ENCODE results near the gene RBBP8NL.

Gene RBBP8NL

DNA sequence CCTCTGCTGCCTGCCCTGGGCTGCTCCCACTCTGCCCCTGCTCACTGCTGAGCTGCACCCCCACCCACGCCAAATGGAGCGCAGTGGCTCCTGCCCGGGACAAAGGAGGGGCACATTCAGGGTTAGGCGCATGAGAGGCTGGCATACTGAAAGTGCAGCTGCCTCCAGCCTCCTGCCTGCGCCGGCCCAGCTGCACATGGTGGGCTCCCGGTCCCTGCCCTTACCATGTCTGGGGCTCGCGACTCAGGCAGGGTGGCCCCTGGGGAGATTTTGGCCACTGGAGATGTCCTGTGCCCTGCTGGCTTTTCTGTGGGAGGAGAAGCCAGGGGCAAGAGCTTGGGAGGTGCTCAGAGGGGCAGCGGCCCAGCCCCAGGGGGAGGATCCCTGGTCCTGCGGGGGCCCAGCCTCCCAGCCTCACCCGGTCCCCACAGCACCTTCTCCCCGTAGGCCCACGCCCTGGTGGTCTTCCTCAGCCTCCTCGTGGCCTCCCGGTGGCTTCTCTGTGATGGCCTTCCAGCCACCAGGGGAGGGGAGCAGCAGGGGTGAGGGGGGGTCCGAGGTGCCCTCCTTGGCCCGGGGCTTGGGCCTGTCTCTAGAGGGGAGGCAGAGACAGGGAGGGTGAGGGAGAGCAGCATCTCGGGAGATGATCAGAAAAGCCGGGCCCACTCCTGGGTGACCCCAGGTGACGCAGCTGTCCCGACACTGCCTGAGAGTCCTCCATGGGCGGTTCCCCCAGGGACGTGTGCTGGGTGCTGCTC lies 11.8 kb downstream of the RBBP8NL start:
- H3K4me1 Mint-ChIP-seq (ENCODE audit: low read depth): peaks cover 2% of the 10 kb centered on the region
- no peaks in the 10 kb centered on the region for H3K9me3 Mint-ChIP-seq
- no peak overlapping the region for H3K4me3 Mint-ChIP-seq
- no peaks in the 10 kb centered on the region for H3K36me3 Mint-ChIP-seq (ENCODE audit: low read depth)
- intact Hi-C loops (cut with micrococcal nuclease): no loop called here
- H3K27me3 Mint-ChIP-seq: peaks cover 4% of the 10 kb centered on the region
- H3K27ac Mint-ChIP-seq: no peak overlapping the region

DNA sequence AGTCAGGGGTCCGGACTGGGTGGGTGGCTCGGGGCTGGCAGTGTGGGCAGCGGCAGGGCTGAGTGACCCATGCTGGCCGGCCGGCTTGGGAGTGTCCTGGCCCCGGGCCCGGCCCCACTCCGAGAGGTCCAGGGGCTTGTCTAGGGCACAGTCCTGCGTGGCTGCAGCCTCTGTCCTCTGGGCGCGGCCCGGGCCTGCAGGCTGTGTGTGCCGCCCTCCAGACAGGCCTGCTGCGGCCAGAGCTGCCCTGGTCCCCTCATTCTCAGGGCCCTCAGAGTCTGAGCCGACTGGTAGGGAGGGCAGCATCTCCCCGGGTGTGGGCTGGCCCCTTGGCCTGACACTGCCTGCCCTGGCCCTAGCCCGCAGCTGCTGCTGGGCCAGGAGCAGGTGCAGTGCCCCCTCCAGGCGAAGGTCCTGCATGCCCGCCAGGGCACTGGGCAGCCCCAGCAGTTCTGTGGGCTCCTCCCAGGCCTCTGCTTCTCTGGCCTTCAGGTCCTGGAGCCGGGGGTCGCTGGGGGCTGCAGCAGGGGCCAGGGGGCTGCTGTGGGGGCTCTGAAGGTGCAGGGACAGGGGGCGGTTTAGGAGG lies 13.3 kb downstream of the RBBP8NL start:
- Mint-ChIP-seq H3K36me3 (ENCODE audit: low read depth) (no peaks in the 10 kb centered on the region), H3K27ac (no peak overlapping the region), H3K9me3 (no peaks in the 10 kb centered on the region), H3K4me1 (ENCODE audit: low read depth) (peaks cover 15% of the 10 kb centered on the region), H3K27me3 (peaks cover 14% of the 10 kb centered on the region), H3K4me3 (no peak overlapping the region)
- intact Hi-C loops (cut with micrococcal nuclease): no loop called here

DNA sequence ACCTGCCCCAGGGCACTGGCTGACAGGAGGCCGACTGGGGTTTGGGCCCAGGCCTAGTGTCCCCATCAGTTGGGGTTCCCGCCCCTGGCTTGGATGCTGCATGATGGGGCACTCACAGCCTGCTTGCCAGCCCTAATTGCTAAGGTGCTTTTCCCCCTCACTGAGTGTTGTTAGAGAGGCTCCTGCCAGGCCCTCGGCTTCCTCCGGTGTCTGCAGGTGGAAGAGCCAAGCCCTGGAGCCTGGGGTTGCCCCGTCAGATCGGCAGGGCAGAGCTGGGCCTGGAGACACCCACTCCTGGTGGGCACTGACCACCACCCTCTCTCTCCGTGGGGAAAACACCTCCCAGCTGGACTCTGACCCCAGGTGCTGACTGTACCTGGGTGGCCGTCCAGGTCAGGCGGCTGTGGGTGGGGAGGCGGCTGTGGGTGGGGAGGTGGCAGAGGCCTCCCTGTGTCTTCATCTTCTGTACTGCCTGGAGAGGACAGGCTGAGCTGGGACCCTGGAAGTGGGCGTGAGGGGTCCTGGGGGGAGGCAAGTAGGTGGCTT lies 14.2 kb downstream of the RBBP8NL start:
- H3K9me3 Mint-ChIP-seq: no peaks in the 10 kb centered on the region
- intact Hi-C loops (cut with micrococcal nuclease): no loop called here

DNA sequence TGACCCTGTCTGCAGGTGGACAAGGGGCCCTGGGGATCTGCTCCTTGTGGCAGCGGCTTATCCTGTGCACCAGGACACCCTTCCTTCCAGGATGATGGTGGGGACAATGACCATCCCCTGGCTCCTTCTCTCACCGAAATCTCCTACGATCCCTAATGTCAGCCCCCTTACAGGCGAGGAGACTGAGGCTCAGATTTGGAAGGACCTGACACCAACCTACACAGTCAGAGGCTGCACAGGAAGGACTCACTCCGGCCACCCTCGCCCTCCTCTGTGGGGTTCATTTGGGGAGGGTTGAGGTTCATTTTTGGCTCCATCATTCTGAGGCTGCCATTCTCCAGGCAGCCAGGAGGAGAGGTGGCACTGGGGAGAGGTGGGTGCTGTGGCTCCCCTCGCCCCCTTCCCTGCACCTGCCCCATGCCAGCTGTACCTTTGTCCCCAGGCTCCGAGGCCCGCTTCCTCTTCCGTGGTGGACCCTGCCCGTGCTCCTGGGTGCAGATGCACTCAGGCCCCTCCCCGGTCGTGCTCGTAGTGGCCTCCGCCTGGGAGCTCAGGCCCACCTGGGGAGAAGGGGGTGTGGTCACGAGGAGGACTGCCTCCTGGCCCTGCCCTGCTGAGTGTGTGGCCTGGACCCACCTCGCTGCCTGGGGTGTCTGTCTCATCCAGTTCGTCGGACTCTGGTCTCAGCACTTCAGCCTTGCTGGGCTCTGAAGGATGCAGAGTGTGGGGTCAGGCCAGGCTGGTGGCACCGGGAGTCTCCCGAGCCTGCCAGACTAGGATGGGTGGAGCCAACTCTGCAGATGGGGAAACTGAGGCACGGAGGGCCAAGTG lies 14.9 kb downstream of the RBBP8NL start:
- H3K27me3 Mint-ChIP-seq: peaks cover 18% of the 10 kb centered on the region
- no peaks in the 10 kb centered on the region for H3K9me3 Mint-ChIP-seq
- intact Hi-C loops (cut with micrococcal nuclease): no loop called here
- H3K36me3 Mint-ChIP-seq (ENCODE audit: low read depth): no peaks in the 10 kb centered on the region
- no peak overlapping the region for H3K27ac Mint-ChIP-seq
- H3K4me3 Mint-ChIP-seq: no peak overlapping the region
- H3K4me1 Mint-ChIP-seq (ENCODE audit: low read depth): peaks cover 15% of the 10 kb centered on the region

More for the DNA sequence above, 14.2 kb downstream of the RBBP8NL start:
- Mint-ChIP-seq H3K27me3 (peaks cover 18% of the 10 kb centered on the region), H3K4me1 (ENCODE audit: low read depth) (peaks cover 15% of the 10 kb centered on the region), H3K36me3 (ENCODE audit: low read depth) (no peaks in the 10 kb centered on the region), H3K27ac (no peak overlapping the region), H3K4me3 (no peak overlapping the region)

DNA sequence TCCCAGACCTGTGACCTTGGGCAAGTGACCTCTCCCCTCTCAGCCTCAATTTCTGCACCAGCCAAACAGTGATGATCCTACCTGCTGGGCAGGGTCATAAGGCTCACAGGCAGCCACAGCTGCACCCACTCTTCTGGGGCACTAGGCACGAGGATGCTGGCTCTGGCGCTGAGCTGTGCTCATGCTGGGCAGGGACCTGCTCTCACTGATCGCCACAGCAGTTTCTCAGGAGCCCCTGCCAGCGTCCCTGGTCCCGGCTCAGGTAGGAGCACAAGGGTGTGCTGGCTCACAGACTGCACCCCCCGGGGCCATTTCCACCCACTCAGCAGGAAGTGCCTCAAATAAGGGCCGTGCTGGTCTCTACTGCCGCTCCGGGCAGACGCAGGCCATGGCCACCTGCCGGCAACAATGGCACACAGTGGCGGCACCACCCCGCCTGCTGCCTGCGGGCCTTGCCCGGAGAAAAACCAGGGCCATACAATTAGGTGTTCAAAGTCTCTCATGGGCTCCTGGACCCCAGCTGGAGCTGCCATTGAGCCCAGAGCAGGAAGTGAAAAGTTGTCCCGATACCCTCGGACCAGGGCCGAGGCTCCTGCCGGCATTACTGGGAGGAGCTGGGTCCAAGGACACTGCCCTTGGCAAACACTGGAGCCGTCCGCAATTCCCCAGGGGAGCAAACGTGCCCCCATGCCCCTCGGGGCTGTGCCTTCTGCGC lies 15.7 kb downstream of the RBBP8NL start:
- intact Hi-C loops (cut with micrococcal nuclease): no loop called here
- no peaks in the 10 kb centered on the region for H3K9me3 Mint-ChIP-seq
- peaks cover 18% of the 10 kb centered on the region for H3K27me3 Mint-ChIP-seq
- H3K36me3 Mint-ChIP-seq (ENCODE audit: low read depth): no peaks in the 10 kb centered on the region
- H3K4me1 Mint-ChIP-seq (ENCODE audit: low read depth): peaks cover 15% of the 10 kb centered on the region
- no peak overlapping the region for H3K27ac Mint-ChIP-seq
- H3K4me3 Mint-ChIP-seq: no peak overlapping the region

DNA sequence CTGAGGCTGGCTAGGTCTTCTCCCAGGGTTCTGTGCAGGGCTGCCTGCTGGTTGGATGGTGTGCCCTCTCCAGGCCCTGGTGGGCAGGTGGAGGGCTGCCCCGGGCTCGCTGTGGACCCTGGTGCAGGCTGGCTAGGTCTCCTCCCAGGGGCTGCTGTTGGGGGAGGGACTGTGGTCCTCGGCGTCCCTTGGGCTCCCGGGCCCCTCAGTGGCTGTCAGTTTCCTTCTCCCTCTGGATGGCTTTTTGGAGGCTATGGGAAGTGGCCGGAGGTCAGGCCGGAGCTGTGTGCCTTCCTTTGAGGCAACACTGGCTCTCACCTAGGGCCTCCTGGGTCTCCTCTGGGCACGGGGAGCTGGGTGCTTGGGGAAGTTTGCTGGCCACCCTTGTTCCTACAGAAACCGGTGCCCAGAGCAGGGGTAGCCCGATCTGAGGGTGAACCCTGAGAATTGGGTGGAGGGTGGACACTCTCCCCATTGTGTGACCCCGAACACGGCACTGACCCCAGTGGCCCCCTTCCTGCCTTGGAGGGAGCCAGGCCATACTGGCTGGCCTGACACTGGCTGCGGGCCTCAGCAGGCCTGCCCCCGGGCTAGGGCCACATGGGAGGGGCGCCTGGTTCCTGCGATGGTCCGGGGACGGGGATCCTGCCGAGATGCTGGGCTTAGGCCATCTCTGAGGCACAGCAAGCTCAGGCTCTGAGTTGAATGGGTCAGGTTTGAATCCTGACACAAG lies 16.4 kb downstream of the RBBP8NL start:
- Mint-ChIP-seq H3K27ac (no peak overlapping the region), H3K4me3 (no peak overlapping the region), H3K9me3 (no peaks in the 10 kb centered on the region), H3K27me3 (peaks cover 18% of the 10 kb centered on the region), H3K4me1 (ENCODE audit: low read depth) (peaks cover 21% of the 10 kb centered on the region), H3K36me3 (ENCODE audit: low read depth) (no peaks in the 10 kb centered on the region)
- intact Hi-C loops (cut with micrococcal nuclease): no loop called here

DNA sequence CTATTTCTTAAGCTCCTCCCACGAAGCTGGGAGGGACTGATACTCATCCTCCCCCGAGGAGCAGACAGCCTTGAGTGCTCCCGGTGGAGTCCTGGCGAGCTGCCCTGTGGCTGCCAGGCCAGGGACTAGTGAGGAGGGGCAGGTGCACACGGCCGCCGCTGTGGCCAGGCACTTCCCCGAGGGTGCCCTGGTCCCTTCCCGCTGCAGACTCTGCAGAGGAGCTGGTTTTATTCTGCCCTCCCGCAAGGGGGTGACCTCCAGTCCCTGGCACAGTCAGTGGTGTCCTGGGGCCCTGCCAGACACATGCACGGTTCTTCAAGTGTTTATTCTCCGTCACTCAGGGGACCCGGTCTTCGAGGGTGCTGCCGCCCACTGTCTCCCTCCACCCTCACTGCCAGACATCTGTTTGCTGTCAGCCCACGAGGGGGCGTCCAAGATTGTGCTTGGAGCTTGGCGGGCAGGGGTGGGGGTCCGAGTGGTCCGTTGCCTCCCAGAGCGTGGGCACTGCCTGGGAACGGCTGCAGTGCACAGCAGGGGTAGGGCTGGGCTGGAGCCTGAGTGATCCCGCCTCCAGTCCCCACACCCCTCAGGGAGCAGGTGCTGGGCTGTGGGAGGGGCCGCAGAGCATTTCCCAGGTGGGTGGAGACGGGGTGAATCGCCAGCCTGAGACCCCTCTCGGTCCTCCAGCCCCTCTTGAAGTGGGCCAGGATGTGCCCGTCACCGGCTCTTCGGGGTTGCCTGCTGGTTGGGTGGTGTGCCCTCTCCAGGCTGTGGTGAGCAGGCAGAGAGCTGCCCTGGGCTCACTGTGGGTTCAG lies 17.2 kb downstream of the RBBP8NL start:
- Mint-ChIP-seq H3K27ac (no peak overlapping the region), H3K27me3 (peaks cover 18% of the 10 kb centered on the region), H3K9me3 (no peaks in the 10 kb centered on the region), H3K4me3 (no peak overlapping the region), H3K4me1 (ENCODE audit: low read depth) (peaks cover 29% of the 10 kb centered on the region), H3K36me3 (ENCODE audit: low read depth) (no peaks in the 10 kb centered on the region)
- intact Hi-C loops (cut with micrococcal nuclease): no loop called here

DNA sequence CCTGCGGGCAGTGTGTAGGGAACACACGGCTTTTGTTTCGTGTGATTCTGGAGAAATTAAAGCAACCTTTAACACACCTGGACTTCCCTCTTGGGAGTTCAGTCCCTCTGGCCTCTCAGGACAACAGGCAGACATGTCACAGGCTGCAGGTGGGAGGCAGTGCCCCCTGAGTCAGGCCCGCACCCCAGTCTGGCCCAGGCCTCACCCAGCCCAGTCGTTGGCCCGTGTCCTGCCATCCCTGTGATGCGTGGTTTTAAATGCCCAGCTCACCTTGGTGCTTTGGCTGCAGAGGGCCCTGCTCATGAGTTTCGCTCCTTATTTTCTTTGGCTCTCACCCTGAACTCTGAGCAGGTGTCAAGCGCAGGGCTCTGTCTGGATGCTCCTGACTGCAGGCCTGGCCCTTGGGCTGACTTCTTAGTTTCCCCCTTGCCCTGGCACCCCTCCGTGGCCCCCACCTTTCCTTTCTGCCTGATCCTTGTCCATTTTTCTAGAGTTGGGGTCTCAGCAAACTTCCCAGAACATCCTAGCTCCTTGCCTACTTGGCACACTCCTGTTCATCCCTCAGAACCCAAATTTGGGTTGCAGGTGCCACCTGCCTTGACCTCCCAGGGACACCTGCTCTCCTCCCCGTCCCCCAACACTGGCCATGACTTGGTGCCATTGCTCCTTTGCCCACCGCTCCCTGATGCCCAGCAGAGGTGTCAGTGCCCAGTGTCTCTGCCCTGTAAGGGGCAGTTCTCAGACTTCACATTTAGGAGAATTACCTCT lies 18.1 kb downstream of the RBBP8NL start:
- no peaks in the 10 kb centered on the region for H3K9me3 Mint-ChIP-seq
- no peak overlapping the region for H3K27ac Mint-ChIP-seq
- H3K4me3 Mint-ChIP-seq: no peak overlapping the region
- H3K27me3 Mint-ChIP-seq: peaks cover 18% of the 10 kb centered on the region
- H3K36me3 Mint-ChIP-seq (ENCODE audit: low read depth): no peaks in the 10 kb centered on the region
- peaks cover 33% of the 10 kb centered on the region for H3K4me1 Mint-ChIP-seq (ENCODE audit: low read depth)
- intact Hi-C loops (cut with micrococcal nuclease): no loop called here

DNA sequence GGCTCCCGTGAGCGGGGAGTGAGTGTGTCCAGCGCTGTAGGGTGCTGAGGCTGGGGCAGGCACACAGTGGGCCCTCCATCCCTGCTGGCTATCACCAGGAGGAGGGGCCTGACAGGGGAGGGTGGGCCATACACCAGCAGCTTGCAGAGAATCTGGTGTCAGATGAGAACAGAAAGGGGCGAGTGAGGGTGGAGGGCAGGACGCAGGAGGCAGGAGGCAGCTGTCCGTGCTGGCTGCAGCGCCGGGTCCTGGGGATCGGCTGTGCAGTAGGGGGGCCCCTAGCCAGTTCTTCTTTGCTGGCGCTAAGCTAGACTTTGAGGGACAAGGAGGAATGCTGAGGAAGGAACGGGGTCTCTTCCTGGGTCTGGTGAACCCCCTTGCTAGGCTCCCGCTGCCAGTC lies 18.7 kb downstream of the RBBP8NL start:
- Mint-ChIP-seq H3K27me3 (peaks cover 18% of the 10 kb centered on the region), H3K36me3 (ENCODE audit: low read depth) (no peaks in the 10 kb centered on the region), H3K27ac (no peak overlapping the region), H3K4me3 (no peak overlapping the region), H3K9me3 (no peaks in the 10 kb centered on the region), H3K4me1 (ENCODE audit: low read depth) (peaks cover 37% of the 10 kb centered on the region)
- intact Hi-C loops (cut with micrococcal nuclease): no loop called here

DNA sequence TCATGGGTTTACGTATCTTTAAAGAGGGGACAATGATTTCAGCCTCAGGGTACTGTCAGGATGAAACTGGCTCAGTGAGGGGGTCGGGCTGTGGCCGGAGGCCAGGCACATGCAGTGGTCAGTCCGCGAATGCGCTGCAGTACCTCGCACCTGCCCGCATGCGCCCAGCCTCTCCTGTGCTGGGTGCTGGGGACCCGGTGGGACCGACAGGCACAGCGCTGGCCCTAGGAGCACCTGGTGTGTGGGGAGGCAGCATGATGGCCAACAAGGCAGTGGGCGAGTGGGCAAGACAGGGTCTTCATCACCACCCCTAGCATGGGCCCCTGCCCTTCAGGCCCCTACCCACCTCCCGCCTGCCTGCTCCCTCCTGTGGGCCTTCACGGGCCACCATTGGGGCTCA lies 19.3 kb downstream of the RBBP8NL start:
- H3K36me3 Mint-ChIP-seq (ENCODE audit: low read depth): peaks cover 5% of the 10 kb centered on the region
- peaks cover 37% of the 10 kb centered on the region for H3K4me1 Mint-ChIP-seq (ENCODE audit: low read depth)
- H3K27me3 Mint-ChIP-seq: peaks cover 18% of the 10 kb centered on the region
- H3K4me3 Mint-ChIP-seq: no peak overlapping the region
- no peaks in the 10 kb centered on the region for H3K9me3 Mint-ChIP-seq
- intact Hi-C loops (cut with micrococcal nuclease): no loop called here
- no peak overlapping the region for H3K27ac Mint-ChIP-seq

DNA sequence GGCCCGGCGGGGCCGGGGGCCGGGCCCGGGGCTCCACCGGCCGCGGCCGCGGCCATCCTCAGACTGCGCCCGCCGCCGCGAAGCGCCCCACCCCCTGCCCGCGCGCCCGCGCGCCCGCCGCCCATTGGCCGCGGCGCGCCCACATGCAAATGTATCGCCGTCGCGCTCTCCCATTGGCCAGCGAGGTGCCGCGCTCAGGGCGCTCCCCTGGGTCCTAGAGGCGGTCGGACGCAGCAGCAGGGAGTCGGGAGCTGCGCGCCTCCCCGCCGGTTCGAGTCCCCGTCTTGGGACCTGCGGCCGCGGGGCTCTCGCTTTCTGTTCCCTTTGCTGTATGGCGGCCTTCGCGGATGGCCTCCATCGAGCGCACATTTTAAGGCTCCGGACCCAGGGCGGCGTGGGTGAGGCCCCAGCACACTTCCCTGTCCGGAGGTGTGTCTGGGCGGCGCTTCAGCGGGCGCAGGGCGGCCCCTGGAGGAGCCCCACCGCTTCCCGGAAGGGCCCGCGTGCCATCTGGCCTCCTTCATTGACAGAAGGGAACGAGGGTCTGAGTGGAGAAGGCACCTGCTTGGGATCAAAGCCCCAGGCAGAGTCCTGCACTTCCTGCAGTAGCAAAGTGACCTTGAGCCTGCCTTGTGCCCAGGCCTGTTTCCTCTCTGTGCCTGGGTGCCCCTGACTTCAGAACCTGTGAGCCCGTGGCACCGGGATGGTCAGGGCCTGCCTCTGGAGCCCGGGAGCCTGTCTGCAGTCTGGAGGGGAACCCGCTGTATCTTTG lies 19.9 kb downstream of the RBBP8NL start, which contains the start of gene CABLES2:
Gene CABLES2, minus strand, starts transcription at position 65 of the 772 bp plus-strand sequence. Its CDS starts 9 bp downstream, at position 56.
- peaks cover 37% of the 10 kb centered on the region for H3K4me1 Mint-ChIP-seq (ENCODE audit: low read depth)
- H3K4me3 Mint-ChIP-seq: peak within 1 kb of the TSS; percentile 81
- peak within 1 kb of the TSS; percentile 89 for H3K27ac Mint-ChIP-seq
- intact Hi-C loops (cut with micrococcal nuclease): no loop called here
- H3K36me3 Mint-ChIP-seq (ENCODE audit: low read depth): peaks cover 11% of the 10 kb centered on the region
- peaks cover 18% of the 10 kb centered on the region for H3K27me3 Mint-ChIP-seq
- no peaks in the 10 kb centered on the region for H3K9me3 Mint-ChIP-seq

Data from dendritic cell treated with granulocyte-macrophage colony-stimulating factor and Interleukin-4, amounts not matched to agents 40 ng/mL and 50 ng/mL, for 4 days (primary cell).